ENCODE results near the gene CPNE2.

- TF ChIP-seq CTCF (IDR thresholded peaks at IDR 0.05) (no peak), EP300 (IDR thresholded peaks at IDR 0.05; ENCODE audit: low read depth) (no peak)
Measured at GRCh38 chr16:57043248-57043647, 49.1 kb upstream of the CPNE2 start.
